Epithelial cell of esophagus (primary cell): ENCODE measurements around the gene SECTM1.
A peak's percentile ranks its signal among the peaks of the same experiment; 100 is the strongest.
"Not testable (repeated sequence)": the region's sequence is repeated elsewhere in the genome, so short reads cannot be mapped to it uniquely, and the experiment has no call there.

Source experiments
- DNase-seq: peaks from one replicate; pipeline ENCODE4 v3.0.0; 2010; ENCODE audit warnings: low read depth
- H3K4me3 ChIP-seq: 2 replicates; pipeline ENCODE4 v1.5.1; 2011; ENCODE audit warnings: mild to moderate bottlenecking, low read length, control low read depth
- CTCF ChIP-seq: IDR thresholded peaks from 2 replicates; pipeline ENCODE4 v1.5.1; 2011; ENCODE audit warnings: low read depth, mild to moderate bottlenecking, low read length, control low read depth, inconsistent platforms; ENCODE audit not compliant: insufficient read depth; ENCODE audit errors: missing control alignments

The SECTM1 gene

GRCh38 chr17:82333279-82334171 lies at the start of gene SECTM1:
SECTM1 (minus strand) TSS chr17:82333766; CDS start chr17:82327240, 6,526 bp downstream.
- peak; percentile 62 for DNase-seq
- no peak for TF ChIP-seq CTCF
- H3K4me3 ChIP-seq: peak within 1 kb of the TSS; percentile 60

GRCh38 chr17:82382933-82383255 lies 49.3 kb upstream of the SECTM1 start:
- no peak for TF ChIP-seq CTCF
- DNase-seq: no peak
- H3K4me3 ChIP-seq: no peak overlapping the region

- H3K4me3 ChIP-seq, DNase-seq: not testable (repeated sequence)
Observed at GRCh38 chr17:82382220-82382932, 48.8 kb upstream of the SECTM1 start.

- not testable (repeated sequence) for DNase-seq, H3K4me3 ChIP-seq
Observed at GRCh38 chr17:82381703-82382009, 48.1 kb upstream of the SECTM1 start.

- no peak for TF ChIP-seq CTCF
- DNase-seq: no peak
- no peak overlapping the region for H3K4me3 ChIP-seq
Observed at GRCh38 chr17:82380860-82381702, 47.5 kb upstream of the SECTM1 start.

GRCh38 chr17:82378741-82379021 lies 45.1 kb upstream of the SECTM1 start:
- DNase-seq: no peak
- H3K4me3 ChIP-seq: no peak overlapping the region
- no peak for TF ChIP-seq CTCF

- DNase-seq: no peak
- no peak overlapping the region for H3K4me3 ChIP-seq
- no peak for TF ChIP-seq CTCF
Observed at GRCh38 chr17:82377924-82378740, 44.6 kb upstream of the SECTM1 start.

GRCh38 chr17:82377294-82377693 lies 43.7 kb upstream of the SECTM1 start:
- not testable (repeated sequence) for DNase-seq, H3K4me3 ChIP-seq
